Mucosa of descending colon (tissue), 3 donors: ENCODE measurements around the gene TARBP1. TPM values are rescaled to one million over a fixed set of nuclear protein-coding genes. Genes with fewer than 3 reads are reported as not detected.

Experiments used
- ATAC-seq: fragments of 200-7000 bp; cut with Tn5 transposase; one replicate; pipeline ENCODE4 v1.9.1; 2020; ENCODE audit warnings: mild to moderate bottlenecking, moderate library complexity
- DNase-seq, 3 donors: peaks; one replicate each; pipeline ENCODE4 v3.0.0-alpha.2; 2020
- H3K36me3 ChIP-seq: fragments of 200-600 bp; one replicate; pipeline ENCODE4 v1.8.0; 2021; ENCODE audit warnings: low read depth, mild to moderate bottlenecking
- H3K4me1 ChIP-seq: fragments of 200-600 bp; one replicate; pipeline ENCODE4 v1.8.0; 2021; ENCODE audit warnings: low read depth, mild to moderate bottlenecking
- H3K4me3 ChIP-seq: fragments of 200-600 bp; one replicate; pipeline ENCODE4 v1.8.0; 2021; ENCODE audit warnings: mild to moderate bottlenecking
- H3K9me3 ChIP-seq: fragments of 200-600 bp; one replicate; pipeline ENCODE4 v1.8.0; 2021; ENCODE audit warnings: mild to moderate bottlenecking
- intact Hi-C, 2 donors: fragments of 100-400 bp; cut with DNase I in 1 of 2; cut with micrococcal nuclease in 1 of 2; formaldehyde crosslinking; loops; one replicate each; pipeline versions ENCODE4 v1.11.0 to v1.11.1; 2022; cut with DNase I, micrococcal nuclease
- total RNA-seq, 3 donors: library from RNA; stranded (reverse); fragmentation: NEBNext Ultra II Directional in 2 of 3; extraction: Animal tissue kit (Norgen Biotek cat#: 25700) in 2 of 3; gene quantifications; one replicate each; pipeline versions ENCODE4 v1.2.1 to v1.2.4, GENCODE V29; 2021 to 2023
- TF ChIP-seq, protein P1 (sequence below): fragments of 200-600 bp; IDR thresholded peaks from one replicate; pipeline ENCODE4 v1.8.0; 2022; ENCODE audit warnings: antibody characterized with exemption, mild to moderate bottlenecking
- donor health status: DM: no; HTN: no; CAD: no; lungs with moderate emphysema.
- donor health status: DM: no; HTN: no; CAD: no.
- donor health status: DM: no; HTN: yes; CAD: no.

Gene TARBP1
- total RNA-seq, 3 donors from 2014 or later: 16.2 to 29.5 (median 23.5) TPM

DNA sequence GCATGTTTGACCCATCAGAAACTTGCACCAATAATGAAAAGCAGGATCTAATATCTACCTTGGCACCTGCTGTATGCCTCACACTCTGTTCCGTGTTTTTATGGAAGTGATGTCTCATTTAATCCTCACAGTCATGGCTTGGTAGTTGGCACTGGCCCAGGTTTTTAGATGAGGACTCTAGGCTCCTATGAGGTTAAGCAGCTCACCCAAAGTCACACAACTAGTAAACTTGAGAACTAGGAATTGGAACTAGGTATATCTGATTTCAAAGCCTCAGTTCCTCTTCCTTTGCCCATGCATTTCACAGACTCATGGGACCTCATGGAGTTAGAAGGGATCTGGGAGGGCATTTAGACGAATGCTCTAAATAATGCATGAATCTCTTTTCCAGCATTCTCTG, 21.3 kb upstream of the TARBP1 start:
- Histone ChIP-seq H3K4me3 (no peak overlapping the region), H3K4me1 (peaks cover 19% of the 10 kb centered on the region), H3K36me3 (no peaks in the 10 kb centered on the region), H3K9me3 (no peaks in the 10 kb centered on the region)
- peak; percentile 6 for ATAC-seq
- no peak for DNase-seq
- TF ChIP-seq, protein P1, sequence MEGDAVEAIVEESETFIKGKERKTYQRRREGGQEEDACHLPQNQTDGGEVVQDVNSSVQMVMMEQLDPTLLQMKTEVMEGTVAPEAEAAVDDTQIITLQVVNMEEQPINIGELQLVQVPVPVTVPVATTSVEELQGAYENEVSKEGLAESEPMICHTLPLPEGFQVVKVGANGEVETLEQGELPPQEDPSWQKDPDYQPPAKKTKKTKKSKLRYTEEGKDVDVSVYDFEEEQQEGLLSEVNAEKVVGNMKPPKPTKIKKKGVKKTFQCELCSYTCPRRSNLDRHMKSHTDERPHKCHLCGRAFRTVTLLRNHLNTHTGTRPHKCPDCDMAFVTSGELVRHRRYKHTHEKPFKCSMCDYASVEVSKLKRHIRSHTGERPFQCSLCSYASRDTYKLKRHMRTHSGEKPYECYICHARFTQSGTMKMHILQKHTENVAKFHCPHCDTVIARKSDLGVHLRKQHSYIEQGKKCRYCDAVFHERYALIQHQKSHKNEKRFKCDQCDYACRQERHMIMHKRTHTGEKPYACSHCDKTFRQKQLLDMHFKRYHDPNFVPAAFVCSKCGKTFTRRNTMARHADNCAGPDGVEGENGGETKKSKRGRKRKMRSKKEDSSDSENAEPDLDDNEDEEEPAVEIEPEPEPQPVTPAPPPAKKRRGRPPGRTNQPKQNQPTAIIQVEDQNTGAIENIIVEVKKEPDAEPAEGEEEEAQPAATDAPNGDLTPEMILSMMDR: no peak
- intact Hi-C loops: no loop called here

DNA sequence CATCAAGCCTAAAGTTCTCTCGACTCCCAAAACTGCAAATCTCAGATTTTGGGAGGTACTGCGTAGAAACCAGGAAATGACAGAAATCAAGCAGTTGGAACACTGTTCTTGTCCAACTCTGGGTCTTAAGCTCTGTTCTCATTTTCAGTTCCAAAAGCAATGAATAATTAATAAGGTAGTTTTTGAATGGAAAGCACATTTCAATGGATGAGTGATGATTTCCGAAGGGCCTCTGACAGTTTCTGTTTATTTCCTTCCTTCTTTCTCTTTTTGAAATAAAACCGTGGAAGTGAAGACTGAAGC, 20.9 kb upstream of the TARBP1 start:
- Histone ChIP-seq H3K4me3 (no peak overlapping the region), H3K36me3 (no peaks in the 10 kb centered on the region), H3K4me1 (peaks cover 19% of the 10 kb centered on the region), H3K9me3 (no peaks in the 10 kb centered on the region)
- TF ChIP-seq, protein P1: no peak
- ATAC-seq (no peak), DNase-seq (no peak)
- intact Hi-C loops: loop anchor here (5.0 to 10.0 kb wide), 2 partner anchors 95 to 587 kb away; no protein-coding TSS in a partner anchor

DNA sequence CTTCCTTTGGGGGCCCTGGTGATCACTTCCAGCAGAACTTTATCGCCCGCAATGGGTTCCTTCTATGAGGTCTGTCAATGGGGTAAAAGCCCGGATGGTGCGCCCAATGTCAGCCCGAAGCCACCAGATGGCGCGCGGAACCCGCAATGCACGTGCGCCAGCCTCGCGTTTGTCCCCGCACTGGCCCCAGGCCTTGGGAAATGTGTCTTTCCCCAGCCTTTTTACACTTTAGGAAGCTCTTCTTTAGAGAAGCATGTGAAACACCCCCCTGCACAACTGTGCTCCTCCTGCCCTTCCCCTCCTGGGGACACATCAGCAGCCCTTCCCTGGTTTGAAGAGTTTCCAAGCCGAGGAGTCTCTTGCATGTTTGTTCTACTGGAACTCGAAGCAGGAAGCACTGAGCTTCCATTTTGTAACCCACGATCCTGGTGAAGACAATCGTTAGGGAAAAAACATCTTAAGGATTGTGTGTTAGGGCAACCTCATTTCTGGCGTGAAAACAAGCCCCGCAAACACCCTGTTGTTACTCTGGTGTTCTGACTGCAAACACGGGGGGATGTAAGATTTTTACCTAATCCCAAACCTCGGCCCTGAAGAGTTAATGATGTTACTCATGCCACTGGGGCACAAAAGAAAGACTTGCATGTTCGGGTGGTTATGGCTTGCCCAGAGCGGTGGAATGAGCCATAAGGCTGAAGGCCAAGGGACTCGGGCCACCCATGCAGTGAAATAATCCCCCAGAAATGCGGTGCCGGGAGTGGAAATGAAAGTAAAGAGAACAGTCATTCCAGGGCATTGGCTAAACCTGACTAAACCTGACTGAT, 20.4 kb upstream of the TARBP1 start:
- TF ChIP-seq, protein P1: peak; percentile 89
- peak; percentile 99 for ATAC-seq
- Histone ChIP-seq H3K9me3 (no peaks in the 10 kb centered on the region), H3K36me3 (no peaks in the 10 kb centered on the region), H3K4me1 (peaks cover 19% of the 10 kb centered on the region), H3K4me3 (no peak overlapping the region)
- peak; percentile 92 to 96 (median 94) for DNase-seq
- intact Hi-C loops: loop anchor here (5.0 to 10.0 kb wide), 2 partner anchors 95 to 588 kb away; no protein-coding TSS in a partner anchor

DNA sequence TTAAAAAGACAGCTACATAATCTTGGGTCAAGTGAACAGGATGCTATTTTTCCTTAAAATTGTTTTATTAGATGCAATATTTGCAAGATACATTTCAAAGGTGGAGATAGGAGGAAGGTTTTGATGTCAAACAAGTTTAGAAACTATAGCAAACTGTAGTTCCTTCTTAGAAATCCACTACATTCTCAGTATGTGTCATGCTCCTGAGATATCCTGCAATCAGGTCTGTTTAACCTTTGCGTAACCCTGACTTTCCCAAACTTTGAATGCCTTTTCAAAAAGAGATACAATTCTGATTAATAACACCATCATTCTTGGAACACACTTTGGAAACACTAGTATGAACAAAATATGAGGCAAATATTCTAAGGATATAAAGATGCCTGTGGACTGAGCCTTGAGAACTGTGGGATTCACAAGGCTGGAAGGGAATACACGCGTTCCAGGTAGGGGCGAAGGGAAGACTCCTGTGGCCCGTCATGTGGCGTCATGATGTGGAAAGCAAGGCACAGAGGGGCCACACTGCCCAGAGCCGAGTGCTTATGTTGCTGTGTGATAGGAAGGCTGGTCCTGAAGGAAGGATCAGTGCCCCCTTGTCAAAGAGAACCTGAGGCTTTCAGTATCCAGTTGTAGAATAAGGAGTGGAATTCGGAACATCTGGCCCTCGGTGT, 19.6 kb upstream of the TARBP1 start:
- intact Hi-C loops: loop anchor here (5.0 to 10.0 kb wide), 2 partner anchors 96 to 589 kb away; no protein-coding TSS in a partner anchor
- Histone ChIP-seq H3K36me3 (no peaks in the 10 kb centered on the region), H3K9me3 (no peaks in the 10 kb centered on the region), H3K4me1 (peaks cover 19% of the 10 kb centered on the region), H3K4me3 (no peak overlapping the region)
- DNase-seq: peak in 1 of 3 donors; percentile 30
- ATAC-seq: peak; percentile 33
- TF ChIP-seq, protein P1: no peak

DNA sequence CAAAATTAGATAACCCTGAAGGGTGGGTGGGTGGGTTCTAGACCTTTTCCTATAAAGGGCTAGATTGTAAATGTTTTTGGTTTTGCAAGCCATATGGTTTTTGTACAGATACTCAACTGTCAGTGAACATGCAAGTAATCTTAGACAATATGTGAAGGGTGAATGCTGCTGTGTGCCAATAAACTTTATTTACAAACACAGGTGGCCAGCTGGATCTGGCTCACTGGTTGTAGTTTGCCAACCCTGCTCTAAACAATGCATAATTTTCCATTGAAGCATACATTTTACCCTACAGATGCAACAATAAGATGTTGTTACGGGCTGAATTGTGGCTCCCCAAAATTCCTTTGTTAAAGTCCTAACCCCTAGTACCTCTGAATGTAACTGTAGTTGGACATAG, 18.6 kb upstream of the TARBP1 start:
- DNase-seq (no peak), ATAC-seq (no peak)
- peaks cover 19% of the 10 kb centered on the region for H3K4me1 ChIP-seq
- H3K36me3 ChIP-seq: no peaks in the 10 kb centered on the region
- TF ChIP-seq, protein P1: no peak
- H3K9me3 ChIP-seq: no peaks in the 10 kb centered on the region
- no peak overlapping the region for H3K4me3 ChIP-seq
- intact Hi-C loops: loop anchor here (5.0 to 10.0 kb wide), 2 partner anchors 97 to 590 kb away; no protein-coding TSS in a partner anchor
